Heart left ventricle (tissue), 13 donors: Measurements from ENCODE around the gene EPHA8.

Experiments used
- CTCF ChIP-seq, 12 donors: fragments of 200-600 bp; sonication (generic) in 4 of 12; IDR thresholded peaks; one replicate each; pipeline versions ENCODE4 v1.5.0 to v1.8.0; 2018 to 2022; ENCODE audit warnings: antibody characterized with exemption in 12 of 12, mild to moderate bottlenecking in 5 of 12
- POLR2A ChIP-seq, 2 donors: fragments of 450-650 bp; IDR thresholded peaks; one replicate each; pipeline ENCODE4 v1.6.1; 2017; ENCODE audit warnings: antibody characterized with exemption in 2 of 2, mild to moderate bottlenecking in 2 of 2, moderate library complexity in 2 of 2
- donor health status: ischemic (EF 13 %, LVEDD 7.1; RV severe dilation, severe dysfunction).
- donor health status: DM: no; HTN: yes; CAD: no.
- donor health status: DM: no; HTN: no; CAD: no.
- donor health status: ischemic (EF 25% LVEDD 6.9; RV normal size, moderate dysfunction).
- donor health status: ischemic (EF 25% LVEDD 5.7; RV mildly dilated, moderate dysfunction).
- donor health status: ischemic (EF 35%, LVEDD 5.7; RV mildly dilated, moderate dysfunction).
- donor health status: nonischemic (EF 11% LVEDD 7.7; RV severe dilation, severe dysfunction).
- donor health status: DM: yes; HTN: yes; CAD: no.
- donor health status: PGD.
- donor health status: ischemic (EF 29% LVEDD 5.4; RV normal size, mild dysfunction).
- donor health status: nonischemic (EF 23%, LVEDD 6.1; RV moderate dilation, normal function).

DNA sequence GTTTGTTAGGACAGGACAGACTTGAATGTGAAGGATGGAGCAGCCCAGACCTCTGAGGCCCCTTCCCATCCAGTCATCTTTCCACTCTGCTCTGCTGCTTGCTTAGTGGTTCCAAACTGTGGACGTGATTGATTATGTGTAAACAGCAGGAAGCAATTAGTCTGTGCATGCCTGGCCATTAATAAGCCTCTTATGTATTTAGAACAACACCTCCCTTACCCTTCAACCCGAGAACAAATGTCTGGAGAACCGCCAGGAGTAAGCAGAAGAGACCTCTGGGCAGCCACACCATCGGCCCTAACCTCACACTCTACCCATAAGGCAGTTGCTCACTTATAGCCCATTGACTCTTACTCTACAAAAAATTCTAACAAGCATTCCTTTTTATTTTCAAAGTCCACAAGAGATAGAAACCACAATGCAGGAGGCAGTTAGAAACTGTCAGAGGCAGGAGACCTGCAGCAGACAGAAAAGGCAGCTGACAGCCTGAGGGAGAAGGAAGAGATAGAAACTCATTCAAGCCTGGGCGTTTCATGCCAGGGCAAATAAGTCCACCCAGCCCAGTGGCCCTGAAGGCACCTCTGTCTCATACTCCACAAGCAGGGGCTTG, 5.8 kb upstream of the EPHA8 start:
- TF ChIP-seq CTCF (IDR thresholded peaks at IDR 0.05) (no peak), POLR2A (IDR thresholded peaks at IDR 0.05) (no peak)
